HepG2 (cell line): Measurements from ENCODE around the gene CAPN11. TPM values are rescaled to one million over a fixed set of nuclear protein-coding genes. Genes with fewer than 3 reads are reported as not detected.
A peak's percentile ranks its signal among the peaks of the same experiment; 100 is the strongest.

Experiments used
- ARNTL ChIP-seq: sonication (generic); formaldehyde crosslinking; IDR thresholded peaks from 2 replicates; pipeline ENCODE4 v1.4.0; 2020; ENCODE audit warnings: mild to moderate bottlenecking, missing genetic modification reagents
- ATF4 ChIP-seq, 2 experiments: fragments of 450-650 bp in 1 of 2; sonication (generic) in 1 of 2; formaldehyde crosslinking; IDR thresholded peaks; 2 replicates each; pipeline versions ENCODE4 v1.5.0 to v1.8.0; 2020 to 2022; ENCODE audit warnings: mild to moderate bottlenecking in 1 of 2, missing genetic modification reagents in 1 of 2
- CREB3 ChIP-seq: sonication (generic); formaldehyde crosslinking; IDR thresholded peaks from 2 replicates; pipeline ENCODE4 v1.5.0; 2020; ENCODE audit warnings: missing genetic modification reagents
- DPF2 ChIP-seq: sonication (generic); formaldehyde crosslinking; IDR thresholded peaks from 2 replicates; pipeline ENCODE4 v1.4.0; 2020; ENCODE audit warnings: mild to moderate bottlenecking, low read depth, missing genetic modification reagents, borderline replicate concordance
- FOXO1 ChIP-seq: sonication (generic); formaldehyde crosslinking; IDR thresholded peaks from 2 replicates; pipeline ENCODE4 v1.4.0; 2020; ENCODE audit warnings: missing genetic modification reagents
- HNRNPL ChIP-seq: fragments of 200-400 bp; formaldehyde crosslinking; IDR thresholded peaks from 2 replicates; pipeline ENCODE4 v1.6.1; 2017; ENCODE audit warnings: mild to moderate bottlenecking, low read depth, low read length
- HOXA7 ChIP-seq: sonication (generic); formaldehyde crosslinking; IDR thresholded peaks from 2 replicates; pipeline ENCODE4 v1.8.1; 2022; ENCODE audit warnings: mild to moderate bottlenecking, missing genetic modification reagents, moderate library complexity
- MAZ ChIP-seq, 2 experiments: sonication (generic) in 1 of 2; formaldehyde crosslinking in 1 of 2; IDR thresholded peaks; 2 replicates each; pipeline versions ENCODE4 v1.5.0 to v1.6.1; 2012 to 2020; ENCODE audit warnings: low read depth in 2 of 2, mild to moderate bottlenecking in 2 of 2, borderline replicate concordance in 1 of 2, improper control_type of control experiment in 1 of 2, low read length in 1 of 2, missing genetic modification reagents in 1 of 2, moderate library complexity in 1 of 2
- PAWR ChIP-seq: sonication (generic); formaldehyde crosslinking; IDR thresholded peaks from 2 replicates; pipeline ENCODE4 v1.4.0; 2020; ENCODE audit warnings: missing genetic modification reagents, mild to moderate bottlenecking, borderline replicate concordance
- PRDM4 ChIP-seq: sonication (generic); formaldehyde crosslinking; IDR thresholded peaks from 2 replicates; pipeline ENCODE4 v1.9.0; 2021; ENCODE audit warnings: missing genetic modification reagents, borderline replicate concordance
- PRPF4 ChIP-seq: fragments of 200-400 bp; formaldehyde crosslinking; IDR thresholded peaks from 2 replicates; pipeline ENCODE4 v1.6.1; 2016; ENCODE audit warnings: low read length, low read depth; ENCODE audit not compliant: poor library complexity, severe bottlenecking
- TCF7 ChIP-seq: sonication (generic); IDR thresholded peaks from 2 replicates; pipeline ENCODE4 v1.6.1; 2016; ENCODE audit warnings: antibody characterized with exemption, low read depth
- ZBTB8A ChIP-seq: sonication (generic); formaldehyde crosslinking; IDR thresholded peaks from 2 replicates; pipeline ENCODE4 v1.4.0; 2020; ENCODE audit warnings: mild to moderate bottlenecking, low read depth, missing genetic modification reagents, borderline replicate concordance
- ZFP62 ChIP-seq: sonication (generic); formaldehyde crosslinking; IDR thresholded peaks from 2 replicates; pipeline ENCODE4 v1.4.0; 2020; ENCODE audit warnings: missing genetic modification reagents
- ZNF232 ChIP-seq: sonication (generic); formaldehyde crosslinking; IDR thresholded peaks from 2 replicates; pipeline ENCODE4 v1.4.0; 2020; ENCODE audit warnings: missing genetic modification reagents, borderline replicate concordance
- ZNF33B ChIP-seq: sonication (generic); formaldehyde crosslinking; IDR thresholded peaks from 2 replicates; pipeline ENCODE4 v1.5.1; 2020; ENCODE audit warnings: mild to moderate bottlenecking, missing genetic modification reagents
- ZNF382 ChIP-seq: sonication (generic); formaldehyde crosslinking; IDR thresholded peaks from 2 replicates; pipeline ENCODE4 v1.5.0; 2020; ENCODE audit warnings: missing genetic modification reagents, mild to moderate bottlenecking, borderline replicate concordance
- ZNF512 ChIP-seq: sonication (generic); formaldehyde crosslinking; IDR thresholded peaks from 2 replicates; pipeline ENCODE4 v1.4.0; 2020; ENCODE audit warnings: mild to moderate bottlenecking, missing genetic modification reagents
- ZNF784 ChIP-seq: sonication (generic); formaldehyde crosslinking; IDR thresholded peaks from 2 replicates; pipeline ENCODE4 v1.5.1; 2020; ENCODE audit warnings: missing genetic modification reagents, mild to moderate bottlenecking, borderline replicate concordance
- ZSCAN20 ChIP-seq: sonication (generic); formaldehyde crosslinking; IDR thresholded peaks from 2 replicates; pipeline ENCODE4 v1.4.0; 2020; ENCODE audit warnings: missing genetic modification reagents, mild to moderate bottlenecking, borderline replicate concordance
- ZSCAN29 ChIP-seq: sonication (generic); formaldehyde crosslinking; conservative IDR thresholded peaks from 2 replicates; pipeline ENCODE4 v1.4.0; 2020; ENCODE audit warnings: mild to moderate bottlenecking, missing genetic modification reagents
- polyA plus RNA-seq, 8 experiments: library from polyadenylated mRNA; depleted of rRNA in 3 of 8; stranded (reverse) in 7 of 8; unstranded in 1 of 8; fragments of >200 nt; fragmentation: Illumina TruSeq in 4 of 8; extraction: Trizol in 4 of 8; gene quantifications; 2 replicates each; pipeline versions ENCODE4 v1.2.1 to v1.2.3, GENCODE V29; 2011 to 2016; ENCODE audit warnings: low read depth in 4 of 8, missing spikeins in 1 of 8, mixed read lengths in 1 of 8; ENCODE audit not compliant: insufficient read depth in 1 of 8
- total RNA-seq, 5 experiments: library from RNA; depleted of rRNA; stranded (reverse); fragments of >200 nt; fragmentation: Illumina TruSeq; extraction: Trizol; gene quantifications; 2 replicates each; pipeline ENCODE4 v1.2.3, GENCODE V29; 2016; ENCODE audit warnings: low read depth in 1 of 5

CAPN11 gene
- total and polyA plus RNA-seq, 2 of the 13 experiments (the other 11 are each of a cell fraction or from before 2014, with no cell fraction given), result 0.07 to 0.11 TPM

- TF ChIP-seq ZNF232 (peak; percentile 57; the same call in 1 of the 2 replicates), PRPF4 (peak; percentile 75), FOXO1 (peak; percentile 98), TCF7 (0 out of 2 replicates have a peak, but pooled peaks have one; percentile 18), HNRNPL (peak; percentile 70), PRDM4 (CRISPR knock-in tag) (0 out of 2 replicates have a peak, but pooled peaks have one; percentile 16), ZSCAN29 (CRISPR knock-in tag) (peak; percentile 47; the same call in 1 of the 2 replicates), ZNF382 (no peak), ZNF33B (CRISPR knock-in tag) (no peak; the same call in 1 of the 2 replicates), DPF2 (peak; percentile 96), ZBTB8A (CRISPR knock-in tag) (no peak), ZFP62 (CRISPR knock-in tag) (no peak), ZNF512 (no peak), HOXA7 (no peak), PAWR (CRISPR knock-in tag) (no peak), ATF4 (CRISPR knock-in tag; IDR thresholded peaks at IDR 0.05) (no peak), CREB3 (CRISPR knock-in tag) (no peak), ZSCAN20 (no peak; the same call in 1 of the 2 replicates), ZNF784 (CRISPR knock-in tag) (no peak), ARNTL (CRISPR knock-in tag) (peak; percentile 47), MAZ (IDR thresholded peaks at IDR 0.05; ENCODE audit: borderline replicate concordance, low read depth, low read length) (peak; percentile 3; the same call in 1 of the 2 replicates), MAZ (CRISPR knock-in tag; IDR thresholded peaks at IDR 0.05; ENCODE audit: low read depth) (peak; percentile 81; the same call in 1 of the 2 replicates)
These were observed 2.0 kb upstream of the CAPN11 start (continued) for GRCh38 chr6:44156494-44157151.
